GDM1 (cell line): ENCODE results near the gene OSBPL8.
A peak's percentile ranks its signal among the peaks of the same experiment; 100 is the strongest.
"Not testable (repeated sequence)": the region's sequence is repeated elsewhere in the genome, so short reads cannot be mapped to it uniquely, and the experiment has no call there.

Source experiments
- DNase-seq: peaks from one replicate; lab custom pipeline; 2025; lab: John Stamatoyannopoulos, UW

OSBPL8 gene

GRCh38 chr12:76356071-76356470 is 203.5 kb downstream of the OSBPL8 start:
- no peak for DNase-seq

DNA sequence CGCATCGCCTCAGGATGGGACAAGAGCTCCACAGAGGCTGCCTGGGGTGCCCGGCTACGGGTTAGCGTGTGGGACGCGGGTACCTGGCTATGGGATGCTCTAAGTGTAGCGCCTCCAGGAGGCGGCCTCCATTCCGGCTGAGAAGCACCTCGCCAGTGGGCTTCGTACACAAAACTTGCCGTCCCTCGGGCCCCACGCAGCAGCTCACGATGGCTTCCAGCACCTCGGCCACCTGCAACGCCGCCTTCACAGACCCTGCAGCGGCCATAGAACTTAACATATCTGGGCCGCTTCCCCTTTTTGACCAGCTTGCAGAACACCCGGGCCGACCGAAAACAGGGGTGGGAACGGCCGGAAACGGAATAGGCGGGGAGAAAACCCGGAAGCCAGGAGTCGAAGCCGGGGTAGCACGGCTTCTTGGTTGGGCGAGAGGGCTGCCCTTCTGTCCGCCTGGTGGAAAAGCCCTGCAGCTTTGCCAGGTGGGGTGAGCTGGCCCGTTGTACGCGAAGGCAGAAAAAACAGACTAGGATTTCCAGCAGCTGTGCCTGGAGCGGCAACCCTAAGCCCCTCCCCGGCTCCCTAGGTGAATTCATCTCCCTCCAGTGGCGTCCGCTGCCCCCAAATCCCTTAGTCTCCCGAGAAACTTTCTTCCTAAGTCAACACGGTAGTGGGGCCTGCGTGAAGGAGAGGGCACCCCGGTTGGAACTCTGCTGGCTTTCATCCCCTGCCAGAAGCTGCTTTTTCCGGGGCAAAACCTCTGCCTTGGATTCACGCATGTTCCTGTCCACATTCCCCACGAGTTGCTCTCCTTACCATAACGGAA is 211.3 kb downstream of the OSBPL8 start, which contains the start of gene BBS10:
Gene BBS10 (minus strand): TSS at position 337 of the 823 bp plus-strand sequence. CDS start 57 bp downstream, at position 280.
- DNase-seq = peak; percentile 87

DNA sequence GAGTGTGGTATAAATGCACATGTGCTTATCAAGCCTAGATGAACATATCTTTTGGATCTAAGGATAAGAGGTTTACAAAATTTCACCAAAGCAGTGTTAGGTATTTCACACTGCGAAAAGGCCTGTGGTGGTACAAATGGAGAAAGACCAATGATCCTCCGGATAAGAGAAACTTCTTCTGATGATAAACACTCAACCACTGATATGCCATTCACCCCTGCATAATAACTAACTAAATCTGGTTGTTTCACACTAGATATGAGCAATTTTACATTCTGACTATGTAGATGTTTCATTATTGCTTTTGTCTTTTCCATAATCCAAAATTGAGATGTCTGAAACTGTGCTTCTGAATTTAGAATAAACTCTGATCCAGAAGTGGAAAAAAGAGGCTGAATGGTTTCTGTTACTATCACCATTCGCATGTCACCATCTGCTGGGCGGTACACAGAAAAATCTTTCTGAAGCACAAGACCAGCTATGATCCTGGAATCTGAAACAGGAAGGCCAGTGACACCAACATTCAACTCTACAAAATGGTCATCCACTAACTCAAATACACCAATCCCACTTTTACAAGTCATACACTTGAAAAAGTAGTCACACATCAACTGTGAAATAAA is 212.7 kb downstream of the OSBPL8 start:
- peak; percentile 14 for DNase-seq

GRCh38 chr12:76346236-76346635 is 213.3 kb downstream of the OSBPL8 start:
- no peak for DNase-seq

- DNase-seq = no peak
Measured at GRCh38 chr12:76345569-76345968, 214.0 kb downstream of the OSBPL8 start.

DNA sequence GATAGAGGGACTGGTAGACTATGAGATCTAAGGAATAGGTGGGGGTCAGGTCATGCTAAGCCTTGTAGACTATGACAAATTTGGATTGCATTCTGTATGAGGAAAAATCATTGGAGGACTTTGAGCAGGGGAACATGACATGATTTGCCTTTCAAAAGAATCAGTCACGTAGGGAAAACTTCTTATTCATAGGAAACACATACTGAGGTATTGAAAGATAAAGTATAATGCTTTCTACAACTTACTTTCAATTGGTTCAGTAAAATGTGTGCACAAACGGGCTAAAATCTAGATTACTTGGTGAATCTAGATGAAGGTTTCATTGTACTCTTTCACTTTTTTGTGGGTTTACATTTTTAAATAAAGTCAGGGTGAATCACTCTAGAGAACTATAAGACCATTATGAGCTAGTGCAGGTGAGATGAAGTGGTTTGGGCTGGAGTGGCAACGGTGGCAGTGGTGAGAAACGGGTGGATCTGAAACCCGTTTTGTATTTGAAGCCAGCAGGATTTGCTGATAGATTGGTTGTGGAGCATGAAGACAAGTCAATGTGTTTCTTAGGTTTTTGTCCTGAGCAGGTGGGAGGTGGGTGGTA is 218.0 kb downstream of the OSBPL8 start:
- DNase-seq = no peak

GRCh38 chr12:76340680-76341435 is 218.7 kb downstream of the OSBPL8 start:
- DNase-seq = no peak

DNA sequence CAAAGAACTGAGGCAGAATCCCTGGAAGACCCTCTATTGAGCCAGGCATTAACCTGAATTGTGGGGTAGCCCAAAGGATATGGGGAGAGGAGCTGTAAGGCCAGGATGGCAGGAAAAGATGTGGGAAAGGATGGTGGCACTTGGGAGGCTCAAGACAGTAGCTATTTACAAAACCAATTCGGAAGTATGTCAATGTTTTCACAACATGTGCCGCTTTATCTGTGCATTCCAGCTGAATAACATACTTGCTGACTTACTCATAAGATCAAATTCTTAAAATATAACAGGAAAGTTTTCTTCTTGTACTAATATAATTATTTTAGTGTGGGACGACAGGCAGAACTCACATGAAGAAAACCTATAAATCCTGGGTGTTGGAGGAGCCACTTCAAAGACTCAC is 222.0 kb downstream of the OSBPL8 start:
- no peak for DNase-seq

GRCh38 chr12:76332606-76333005 is 227.0 kb downstream of the OSBPL8 start:
- DNase-seq = no peak

DNA sequence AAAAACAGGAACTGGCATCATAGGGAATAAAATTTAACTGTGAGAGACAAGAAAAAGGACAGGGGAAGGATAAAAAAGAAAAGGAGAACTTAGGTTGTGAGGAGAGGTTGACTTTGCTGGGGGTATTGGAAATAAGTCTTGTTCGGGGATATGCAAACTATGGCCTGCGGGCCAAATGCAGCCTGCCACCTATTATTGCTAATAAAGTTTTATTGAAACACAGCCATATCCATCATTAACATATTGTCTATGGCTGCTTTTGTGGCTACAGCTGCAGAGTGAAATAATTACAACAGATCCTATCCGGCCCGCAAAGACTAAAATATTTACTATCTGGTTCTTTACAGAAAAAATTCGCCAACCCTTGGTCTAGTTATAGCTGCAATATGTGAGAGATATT is 230.0 kb downstream of the OSBPL8 start:
- DNase-seq = no peak

- DNase-seq = no peak
Measured at GRCh38 chr12:76329159-76329558, 230.4 kb downstream of the OSBPL8 start.

GRCh38 chr12:76319595-76320319 is 239.8 kb downstream of the OSBPL8 start:
- DNase-seq = not testable (repeated sequence)

DNA sequence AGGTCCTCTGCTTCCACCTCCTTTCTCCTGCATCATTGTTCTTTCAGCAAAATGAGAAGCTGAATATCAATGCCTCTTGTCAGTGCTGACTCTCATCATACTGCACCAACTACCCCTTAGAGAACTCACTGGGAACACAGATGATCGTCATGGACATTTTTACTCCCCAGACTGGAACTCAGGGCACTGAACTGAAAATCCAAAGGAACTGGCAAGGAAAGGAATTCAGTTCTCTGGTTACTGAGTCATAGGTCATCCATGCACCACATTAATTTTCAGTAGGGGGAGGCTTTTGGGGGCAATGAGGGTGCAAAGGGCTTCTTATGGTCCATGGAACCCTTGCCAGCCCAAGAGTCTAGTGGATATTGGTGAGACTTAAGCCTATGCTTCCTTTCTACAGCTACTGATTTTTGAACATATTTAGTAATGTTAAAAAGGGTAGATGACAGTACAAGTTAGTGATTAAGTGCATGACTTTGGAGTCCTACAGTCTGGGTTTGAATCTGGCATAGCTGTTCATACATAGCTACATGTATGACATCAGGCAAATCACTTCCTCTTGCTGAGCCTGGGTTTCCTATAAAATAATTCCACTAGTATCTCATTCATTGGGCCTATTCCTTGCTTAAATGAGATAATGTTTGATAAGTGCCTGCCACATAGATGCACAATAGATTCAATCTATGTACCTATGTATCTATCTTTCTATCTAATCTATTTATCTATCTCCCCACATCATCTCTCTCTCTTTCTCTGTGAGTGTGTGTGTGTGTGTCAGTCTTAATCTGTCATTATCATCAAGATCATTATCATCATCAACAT is 240.6 kb downstream of the OSBPL8 start:
- no peak for DNase-seq

- no peak for DNase-seq
Measured at GRCh38 chr12:76317976-76318375, 241.6 kb downstream of the OSBPL8 start.

DNA sequence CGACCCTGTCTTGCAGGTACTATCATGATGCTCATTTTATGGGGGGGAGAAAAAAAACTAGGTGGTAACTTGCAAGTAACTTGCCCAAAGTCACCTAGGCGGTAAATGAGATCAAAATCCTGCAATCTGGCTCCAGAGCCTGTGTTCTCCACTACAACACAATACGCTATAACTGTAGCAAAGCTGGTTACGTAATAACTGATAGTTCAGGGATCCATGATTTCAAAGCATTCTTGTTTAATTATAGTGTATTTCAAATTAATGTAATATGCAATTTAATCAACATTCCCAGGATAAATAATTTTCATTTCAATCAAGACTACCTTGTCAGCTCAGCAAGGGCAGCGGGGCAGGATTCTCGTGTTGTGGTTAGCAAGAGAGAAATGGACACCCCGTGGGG is 243.1 kb downstream of the OSBPL8 start:
- DNase-seq = no peak

DNA sequence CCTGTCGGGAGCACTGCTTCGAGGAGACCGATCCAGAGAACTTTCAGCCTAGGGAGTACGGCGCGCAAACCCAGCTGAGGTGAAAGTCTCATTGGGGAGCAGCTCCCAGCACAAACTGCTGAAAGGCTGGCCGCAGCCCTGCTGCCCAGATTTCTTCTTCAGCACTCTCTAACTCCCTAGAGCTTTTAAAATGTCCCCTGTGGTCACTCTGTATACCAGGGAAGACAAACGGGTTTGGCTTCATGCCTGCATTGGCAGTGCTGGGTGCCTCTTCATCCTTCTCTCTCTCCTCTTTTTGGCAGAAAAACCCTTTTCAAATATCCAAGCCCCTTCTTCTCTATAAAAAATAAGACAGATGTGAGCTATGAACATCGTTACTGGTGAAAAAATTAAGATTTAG is 246.3 kb downstream of the OSBPL8 start:
- DNase-seq = no peak

- no peak for DNase-seq
Measured at GRCh38 chr12:76312315-76312714, 247.3 kb downstream of the OSBPL8 start.

DNA sequence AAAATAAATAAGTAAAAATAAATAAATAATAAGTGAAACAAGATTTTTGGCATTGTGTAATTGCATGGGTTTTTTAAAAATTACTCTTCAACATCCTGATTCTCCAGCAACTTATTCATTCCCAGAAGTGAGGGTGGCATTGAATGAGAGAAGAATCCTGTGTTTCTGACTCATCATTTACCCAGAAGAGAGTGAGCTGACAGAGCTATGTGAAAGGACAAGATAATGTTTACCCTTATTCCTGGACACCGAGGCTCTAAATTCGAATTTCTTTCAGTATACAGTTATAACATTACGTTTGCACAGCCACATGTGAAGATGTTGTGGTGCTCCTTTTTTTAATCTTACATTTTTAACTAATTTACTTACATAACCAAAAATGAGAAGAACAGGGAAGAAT is 247.8 kb downstream of the OSBPL8 start:
- no peak for DNase-seq

GRCh38 chr12:76310110-76310509 is 249.5 kb downstream of the OSBPL8 start:
- DNase-seq = no peak

- DNase-seq = no peak
Measured at GRCh38 chr12:76308866-76309265, 250.7 kb downstream of the OSBPL8 start.

DNA sequence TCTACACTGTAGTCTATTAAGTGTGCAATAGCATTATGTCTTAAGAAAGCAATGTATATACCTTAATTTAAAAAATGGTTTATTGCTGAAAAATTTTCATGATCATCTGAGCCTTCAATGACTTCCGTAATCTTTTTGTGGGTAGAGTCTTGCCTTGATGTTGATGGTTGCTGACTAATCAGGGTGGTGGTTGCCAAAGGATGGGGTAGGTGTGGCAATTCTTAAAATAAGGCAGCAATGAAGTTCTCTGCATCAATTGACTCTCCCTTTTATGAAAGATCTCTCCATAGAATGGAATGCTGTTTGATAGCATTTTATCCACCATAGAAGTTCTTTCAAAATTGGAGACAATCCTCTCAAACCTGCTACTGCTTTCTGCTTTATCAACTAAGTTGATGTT is 252.5 kb downstream of the OSBPL8 start:
- DNase-seq = no peak
